Retina (tissue), 1 donor: ENCODE data around the gene RETREG3.
"Not testable (repeated sequence)": the region's sequence is repeated elsewhere in the genome, so short reads cannot be mapped to it uniquely, and the experiment has no call there.

Experiments
- DNase-seq: peaks from one replicate; pipeline ENCODE4 v3.0.0-alpha.2; 2016

RETREG3 gene

GRCh38 chr17:42548993-42549755 is 60.0 kb downstream of the RETREG3 start:
- DNase-seq = no peak

- DNase-seq = peak; percentile 78
Observed at GRCh38 chr17:42548070-42548837, 60.9 kb downstream of the RETREG3 start.

GRCh38 chr17:42547698-42548069 is 61.5 kb downstream of the RETREG3 start:
- no peak for DNase-seq

DNA sequence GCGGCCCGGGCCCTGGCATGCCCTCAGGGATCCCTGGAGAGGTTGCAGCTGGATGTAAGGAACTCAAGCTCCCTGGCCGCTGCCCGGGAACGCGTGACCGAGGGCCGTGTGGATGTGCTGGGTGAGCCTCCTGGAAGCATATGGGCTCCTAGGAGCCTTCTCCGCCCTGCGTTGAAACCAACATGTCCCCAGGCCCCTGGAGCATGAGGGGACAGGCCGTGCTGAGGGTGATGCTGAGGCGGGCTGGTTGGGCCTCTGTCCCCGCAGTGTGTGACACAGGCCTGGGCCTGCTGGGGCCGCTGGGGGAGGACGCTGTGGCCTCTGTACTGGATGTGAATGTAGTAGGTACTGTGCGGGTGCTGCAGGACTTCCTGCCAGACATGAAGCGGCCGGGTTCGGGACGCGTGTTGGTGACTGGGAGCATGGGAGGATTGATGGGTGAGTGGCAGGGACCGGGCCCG is 62.1 kb downstream of the RETREG3 start:
- DNase-seq = no peak

GRCh38 chr17:42545755-42546505 is 63.2 kb downstream of the RETREG3 start:
- not testable (repeated sequence) for DNase-seq

GRCh38 chr17:42544874-42545283 is 64.3 kb downstream of the RETREG3 start:
- DNase-seq = no peak

DNA sequence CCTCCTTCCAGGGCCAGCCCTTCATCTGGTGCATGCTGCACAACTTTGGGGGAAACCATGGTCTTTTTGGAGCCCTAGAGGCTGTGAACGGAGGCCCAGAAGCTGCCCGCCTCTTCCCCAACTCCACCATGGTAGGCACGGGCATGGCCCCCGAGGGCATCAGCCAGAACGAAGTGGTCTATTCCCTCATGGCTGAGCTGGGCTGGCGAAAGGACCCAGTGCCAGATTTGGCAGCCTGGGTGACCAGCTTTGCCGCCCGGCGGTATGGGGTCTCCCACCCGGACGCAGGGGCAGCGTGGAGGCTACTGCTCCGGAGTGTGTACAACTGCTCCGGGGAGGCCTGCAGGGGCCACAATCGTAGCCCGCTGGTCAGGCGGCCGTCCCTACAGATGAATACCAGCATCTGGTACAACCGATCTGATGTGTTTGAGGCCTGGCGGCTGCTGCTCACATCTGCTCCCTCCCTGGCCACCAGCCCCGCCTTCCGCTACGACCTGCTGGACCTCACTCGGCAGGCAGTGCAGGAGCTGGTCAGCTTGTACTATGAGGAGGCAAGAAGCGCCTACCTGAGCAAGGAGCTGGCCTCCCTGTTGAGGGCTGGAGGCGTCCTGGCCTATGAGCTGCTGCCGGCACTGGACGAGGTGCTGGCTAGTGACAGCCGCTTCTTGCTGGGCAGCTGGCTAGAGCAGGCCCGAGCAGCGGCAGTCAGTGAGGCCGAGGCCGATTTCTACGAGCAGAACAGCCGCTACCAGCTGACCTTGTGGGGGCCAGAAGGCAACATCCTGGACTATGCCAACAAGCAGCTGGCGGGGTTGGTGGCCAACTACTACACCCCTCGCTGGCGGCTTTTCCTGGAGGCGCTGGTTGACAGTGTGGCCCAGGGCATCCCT is 65.7 kb downstream of the RETREG3 start:
- no peak for DNase-seq

GRCh38 chr17:42541041-42541833 is 67.9 kb downstream of the RETREG3 start:
- no peak for DNase-seq

- DNase-seq = not testable (repeated sequence)
Observed at GRCh38 chr17:42540558-42540957, 68.6 kb downstream of the RETREG3 start.

DNA sequence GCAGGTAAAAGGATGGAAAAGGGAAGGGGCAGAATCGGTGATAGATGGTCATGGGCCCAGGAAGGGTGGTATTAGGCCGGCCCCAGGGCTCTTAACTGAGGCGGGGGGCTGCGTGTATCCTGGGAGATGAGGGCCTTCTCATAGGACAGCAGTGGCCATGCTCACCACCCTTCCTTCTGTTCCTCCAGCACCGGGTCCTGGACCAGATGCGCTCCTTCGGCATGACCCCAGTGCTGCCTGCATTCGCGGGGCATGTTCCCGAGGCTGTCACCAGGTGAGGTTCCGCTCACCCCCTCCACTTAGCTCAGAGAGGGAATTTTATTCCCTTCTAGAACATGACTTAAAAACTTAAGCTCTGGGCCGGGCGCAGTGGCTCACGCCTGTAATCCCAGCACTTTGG is 70.7 kb downstream of the RETREG3 start:
- DNase-seq = no peak

DNA sequence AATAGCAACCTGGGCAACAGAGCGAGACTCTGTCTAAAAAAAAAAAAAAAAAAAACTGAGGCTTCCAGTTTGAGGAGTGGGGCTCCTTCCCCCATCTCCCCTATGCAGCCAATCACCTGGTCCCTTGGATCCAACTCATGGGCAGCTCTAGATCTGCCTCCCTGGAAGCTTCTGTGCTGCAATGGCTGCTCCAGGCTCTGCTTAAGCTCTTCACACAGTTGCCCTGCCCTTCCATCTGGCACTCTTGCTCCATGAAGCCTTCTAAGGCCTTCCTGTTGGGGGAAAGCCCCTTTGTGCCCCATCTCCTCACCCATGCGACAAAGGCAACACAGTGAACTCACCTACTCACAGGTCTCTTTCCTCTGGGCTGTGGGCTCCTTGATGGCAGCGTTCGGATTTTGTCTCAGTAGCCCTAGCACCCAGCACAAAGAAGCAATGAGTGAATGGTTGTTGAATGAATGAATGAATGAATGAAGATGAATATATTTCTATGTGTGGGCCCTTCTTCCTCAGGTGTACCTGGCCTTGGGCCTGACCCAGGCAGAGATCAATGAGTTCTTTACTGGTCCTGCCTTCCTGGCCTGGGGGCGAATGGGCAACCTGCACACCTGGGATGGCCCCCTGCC is 71.2 kb downstream of the RETREG3 start:
- DNase-seq = no peak

DNA sequence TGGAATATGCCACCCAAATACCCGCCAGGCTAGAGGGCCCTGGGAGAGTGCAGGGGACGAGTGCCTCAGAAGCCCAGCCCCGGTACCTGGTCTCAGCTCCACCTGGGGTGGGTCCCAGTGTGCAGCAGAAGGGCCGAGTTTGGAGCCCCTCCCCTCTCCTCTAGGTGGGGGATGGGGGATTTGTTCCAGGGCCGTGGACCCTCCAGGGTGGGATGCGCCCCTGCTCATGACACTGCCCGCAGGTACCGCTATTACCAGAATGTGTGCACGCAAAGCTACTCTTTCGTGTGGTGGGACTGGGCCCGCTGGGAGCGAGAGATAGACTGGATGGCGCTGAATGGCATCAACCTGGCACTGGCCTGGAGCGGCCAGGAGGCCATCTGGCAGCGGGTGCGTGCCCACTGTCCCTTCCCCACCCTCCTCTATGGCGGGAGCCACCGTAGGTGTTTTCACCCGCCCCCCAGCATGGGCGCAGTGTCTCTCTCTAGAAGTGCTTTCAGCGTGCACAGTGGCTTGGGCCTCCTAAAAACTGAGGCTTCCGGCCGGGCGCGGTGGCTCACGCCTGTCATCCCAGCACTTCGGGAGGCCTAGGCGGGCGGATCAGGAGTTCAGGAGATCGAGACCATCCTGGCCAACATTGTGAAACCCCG is 71.9 kb downstream of the RETREG3 start:
- DNase-seq = no peak

GRCh38 chr17:42536372-42537155 is 72.6 kb downstream of the RETREG3 start:
- DNase-seq = peak; percentile 72

GRCh38 chr17:42536048-42536371 is 73.2 kb downstream of the RETREG3 start, which contains the start of gene NAGLU:
NAGLU (plus strand) TSS chr17:42536241; CDS start chr17:42536273, 32 bp downstream.
- DNase-seq = peak; percentile 87

DNA sequence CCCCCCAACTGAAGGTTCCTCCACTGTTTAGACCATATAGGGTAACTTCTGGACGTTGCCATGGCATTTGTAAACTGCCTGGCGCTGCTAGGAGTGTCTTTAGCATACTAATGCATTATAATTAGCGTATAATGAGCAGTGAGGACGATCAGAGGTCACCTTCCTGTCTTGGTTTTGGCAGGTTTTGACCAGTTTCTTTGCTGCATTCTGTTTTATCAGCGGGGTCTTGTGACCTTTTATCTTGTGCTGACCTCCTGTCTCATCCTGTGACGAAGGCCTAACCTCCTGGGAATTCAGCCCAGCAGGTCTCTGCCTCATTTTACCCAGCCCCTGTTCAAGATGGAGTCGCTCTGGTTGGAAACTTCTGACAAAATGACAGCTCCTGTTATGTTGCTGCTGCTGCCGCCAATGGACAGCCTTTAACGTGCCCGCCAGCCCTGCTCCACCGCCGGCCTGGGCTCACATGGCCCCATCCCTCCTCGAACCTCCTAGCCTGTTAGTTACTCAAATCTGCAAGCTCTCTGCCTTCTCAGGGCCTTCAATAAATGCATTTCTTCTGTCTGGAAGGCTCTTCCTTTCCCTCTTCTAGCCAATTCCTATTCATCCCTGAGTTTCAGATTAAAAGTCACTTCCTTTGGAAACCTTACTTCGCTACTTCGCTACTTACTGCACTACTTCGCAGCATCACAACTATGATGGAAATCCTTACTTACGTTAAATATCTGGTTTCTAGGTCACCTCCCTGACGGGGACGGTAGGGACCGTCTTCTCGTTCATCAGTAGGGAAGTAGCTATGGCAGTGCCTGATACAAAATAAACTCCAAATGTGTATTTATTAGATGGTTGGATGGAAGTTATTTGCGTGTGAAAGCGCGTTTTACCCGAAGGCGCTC is 73.8 kb downstream of the RETREG3 start:
- DNase-seq = no peak

GRCh38 chr17:42531455-42532354 is 77.5 kb downstream of the RETREG3 start:
- peak; percentile 77 for DNase-seq

GRCh38 chr17:42530952-42531454 is 78.2 kb downstream of the RETREG3 start:
- no peak for DNase-seq
